Prostate gland (tissue), 2 donors: ENCODE measurements around the gene CCDC12. TPM values are rescaled to one million over a fixed set of nuclear protein-coding genes. Genes with fewer than 3 reads are reported as not detected.

Source experiments
- DNase-seq: peaks from one replicate; pipeline ENCODE4 v3.0.0-alpha.2; 2019; ENCODE audit warnings: low spot score
- H3K27ac ChIP-seq, 2 donors: fragments of 200-600 bp; sonication (generic); 2 replicates each; pipeline ENCODE4 v1.5.1; 2017 to 2019
- H3K27me3 ChIP-seq: fragments of 200-600 bp; sonication (generic); replicated peaks from 2 replicates; pipeline ENCODE4 v1.5.1; 2019; ENCODE audit not compliant: insufficient read depth
- H3K36me3 ChIP-seq, 2 donors: fragments of 200-600 bp; sonication (generic); 1 replicate in 1 of 2; 2 replicates in 1 of 2; pipeline versions ENCODE4 v1.5.1 to v1.8.1; 2017 to 2019
- H3K4me1 ChIP-seq: fragments of 200-600 bp; sonication (generic); replicated peaks from 2 replicates; pipeline ENCODE4 v1.5.1; 2019
- H3K4me3 ChIP-seq, 2 donors: fragments of 200-600 bp; sonication (generic); 2 replicates each; pipeline ENCODE4 v1.5.1; 2017 to 2019
- H3K9me3 ChIP-seq: fragments of 200-600 bp; sonication (generic); 2 replicates; pipeline ENCODE4 v1.5.1; 2017
- POLR2A ChIP-seq: fragments of 450-650 bp; IDR thresholded peaks from one replicate; pipeline ENCODE4 v1.6.1; 2016; ENCODE audit warnings: antibody characterized with exemption, mild to moderate bottlenecking
- POLR2AphosphoS5 ChIP-seq: sonication (generic); formaldehyde crosslinking; IDR thresholded peaks from one replicate; pipeline ENCODE4 v1.6.1; 2017; ENCODE audit warnings: antibody characterized with exemption
- WGBS: methylation state at CpG from one replicate; pipeline ENCODE4 v1.1.5; 2018; 5-methylcytosine and 5-hydroxymethylcytosine counted together
- intact Hi-C: fragments of 100-400 bp; cut with DNase I; formaldehyde crosslinking; loops from one replicate; pipeline ENCODE4 v1.14.2; 2022
- total RNA-seq, 2 donors: library from RNA; depleted of rRNA; stranded (reverse); fragments of >200 nt; gene quantifications; one replicate each; pipeline ENCODE4 v1.1.0, GENCODE V29; 2016
- TF ChIP-seq, protein P1 (sequence below), 4 experiments: fragments of 200-600 bp in 2 of 4; fragments of 450-650 bp in 2 of 4; sonication (generic) in 2 of 4; IDR thresholded peaks; 1 replicate in 3 of 4; 2 replicates in 1 of 4; pipeline ENCODE4 v1.5.1; 2016 to 2019; ENCODE audit warnings: antibody characterized with exemption in 4 of 4, mild to moderate bottlenecking in 2 of 4, moderate library complexity in 2 of 4

Gene CCDC12
- total RNA-seq, 2 donors from 2014 or later: 34.6 to 78.7 TPM

DNA sequence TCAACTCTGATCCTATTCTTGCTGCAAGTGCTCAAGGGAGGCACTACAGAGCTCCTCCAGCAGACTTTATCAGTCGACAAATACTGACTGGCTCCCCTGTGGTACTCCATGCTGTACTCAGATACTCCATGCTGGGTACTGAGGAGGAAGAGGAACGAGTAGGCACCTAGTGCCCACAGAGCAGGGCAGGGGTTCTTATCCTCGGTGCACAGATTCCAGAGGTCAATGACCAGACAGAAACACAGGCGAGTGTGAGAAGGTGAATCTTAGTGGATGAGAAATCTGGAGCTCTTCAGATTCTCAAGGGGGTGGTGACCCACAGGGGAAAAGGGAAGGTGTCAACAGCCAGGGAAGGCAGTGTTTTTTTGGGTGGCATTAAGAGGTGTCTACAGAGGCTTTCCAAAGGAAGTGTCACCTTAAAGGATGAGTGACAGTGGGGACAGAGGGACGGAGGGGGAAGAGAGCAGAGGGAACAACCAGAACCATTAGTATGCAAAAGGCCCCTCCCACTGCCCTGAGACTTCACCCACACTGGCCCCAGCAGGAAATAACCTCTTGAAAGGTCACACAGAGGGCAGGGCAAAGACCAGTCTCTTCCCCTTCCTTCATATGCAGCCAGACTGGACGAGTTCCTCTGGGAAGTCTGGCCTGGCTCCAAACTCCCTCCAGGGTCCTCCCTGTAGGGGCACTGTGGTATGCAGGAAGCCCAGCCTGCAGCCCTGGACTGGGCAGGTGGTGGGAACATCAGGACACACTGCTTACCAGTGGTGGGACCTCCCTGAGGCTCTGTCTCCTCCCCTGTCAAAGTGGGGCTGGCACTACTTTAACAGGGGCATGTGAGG lies 27.5 kb downstream of the CCDC12 start:
- intact Hi-C loops: no loop called here
- Histone ChIP-seq H3K4me1 (peaks cover 25% of the 10 kb centered on the region), H3K27ac (peak overlapping the region; percentile 33 to 41), H3K9me3 (no peaks in the 10 kb centered on the region), H3K36me3 (no peaks in the 10 kb centered on the region), H3K4me3 (no peak overlapping the region), H3K27me3 (no peaks in the 10 kb centered on the region)
- TF ChIP-seq POLR2A: no peak
- 47% methylated on average over 6 of the region's 6 CpGs for WGBS
- DNase-seq: no peak

DNA sequence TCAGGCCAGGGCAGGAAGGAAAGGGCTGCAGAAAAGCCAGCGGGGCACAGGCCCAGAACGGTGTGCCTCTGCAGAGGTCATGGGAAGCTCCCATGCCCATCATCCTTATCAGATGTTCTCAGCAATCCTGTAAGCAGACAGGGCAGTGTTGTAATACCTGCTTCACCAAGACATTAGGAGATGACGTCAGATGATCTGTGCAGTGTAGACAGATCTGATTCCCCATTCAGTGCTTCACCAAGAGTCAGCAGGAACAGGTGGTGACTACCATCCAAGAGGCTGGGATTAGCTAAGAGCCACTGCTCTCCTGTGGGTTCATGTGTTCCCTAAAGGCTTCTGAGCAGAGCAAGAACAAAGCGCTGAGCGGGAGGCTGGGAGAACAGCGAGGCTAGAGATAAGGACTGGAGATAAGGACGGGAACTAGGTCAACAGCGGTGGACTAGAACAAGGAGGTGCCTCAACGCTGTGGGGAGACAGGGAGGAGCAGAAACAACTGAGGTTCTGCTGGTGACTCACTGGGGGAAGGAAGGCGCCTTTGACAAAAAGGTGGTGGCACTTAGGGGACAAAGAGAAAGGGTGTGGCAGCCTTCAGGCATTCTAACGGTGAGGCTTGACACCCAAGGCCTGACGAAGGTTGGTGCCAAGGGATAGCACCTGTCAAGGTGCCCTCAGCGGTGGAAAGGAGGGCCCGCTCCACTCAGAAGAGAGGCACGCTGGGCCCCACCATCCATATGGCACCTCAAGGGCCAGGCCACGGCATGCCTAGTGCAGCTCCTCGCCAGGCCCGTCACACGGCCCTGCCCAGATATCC lies 28.4 kb downstream of the CCDC12 start:
- H3K4me3 ChIP-seq: no peak overlapping the region
- peak; percentile 37 for DNase-seq
- WGBS: 30% methylated on average over 19 of the region's 19 CpGs
- H3K27ac ChIP-seq: peak overlapping the region; percentile 33 to 41
- TF ChIP-seq POLR2AphosphoS5: peak; percentile 40
- no peak for TF ChIP-seq POLR2A
- H3K9me3 ChIP-seq: no peaks in the 10 kb centered on the region
- intact Hi-C loops: no loop called here
- no peaks in the 10 kb centered on the region for H3K27me3 ChIP-seq
- H3K36me3 ChIP-seq: no peaks in the 10 kb centered on the region
- peaks cover 25% of the 10 kb centered on the region for H3K4me1 ChIP-seq

DNA sequence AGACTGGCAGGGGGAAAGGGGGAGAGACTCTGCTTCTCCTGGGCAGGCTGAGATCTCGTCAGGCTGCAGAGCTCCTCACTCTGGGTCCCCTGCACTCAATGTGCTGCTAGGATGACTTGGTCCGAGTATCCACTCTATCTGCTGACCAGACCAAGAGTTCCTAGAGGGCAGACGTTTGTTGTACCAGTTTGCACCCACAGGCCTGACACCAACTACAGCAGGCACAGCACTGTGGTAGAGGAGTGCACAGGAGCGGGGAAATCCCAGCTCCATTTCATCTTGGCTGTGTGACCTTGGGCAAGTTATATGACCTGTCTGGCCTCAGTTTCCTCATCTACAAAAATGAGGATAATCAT lies 29.0 kb downstream of the CCDC12 start:
- Histone ChIP-seq H3K27ac (peak overlapping the region; percentile 33 to 41), H3K27me3 (no peaks in the 10 kb centered on the region), H3K36me3 (no peaks in the 10 kb centered on the region), H3K4me1 (peaks cover 25% of the 10 kb centered on the region), H3K9me3 (no peaks in the 10 kb centered on the region), H3K4me3 (no peak overlapping the region)
- 57% methylated on average over 3 of the region's 4 CpGs for WGBS
- no peak for DNase-seq
- intact Hi-C loops: no loop called here
- TF ChIP-seq POLR2A (no peak), POLR2AphosphoS5 (no peak)
- TF ChIP-seq, protein P1, sequence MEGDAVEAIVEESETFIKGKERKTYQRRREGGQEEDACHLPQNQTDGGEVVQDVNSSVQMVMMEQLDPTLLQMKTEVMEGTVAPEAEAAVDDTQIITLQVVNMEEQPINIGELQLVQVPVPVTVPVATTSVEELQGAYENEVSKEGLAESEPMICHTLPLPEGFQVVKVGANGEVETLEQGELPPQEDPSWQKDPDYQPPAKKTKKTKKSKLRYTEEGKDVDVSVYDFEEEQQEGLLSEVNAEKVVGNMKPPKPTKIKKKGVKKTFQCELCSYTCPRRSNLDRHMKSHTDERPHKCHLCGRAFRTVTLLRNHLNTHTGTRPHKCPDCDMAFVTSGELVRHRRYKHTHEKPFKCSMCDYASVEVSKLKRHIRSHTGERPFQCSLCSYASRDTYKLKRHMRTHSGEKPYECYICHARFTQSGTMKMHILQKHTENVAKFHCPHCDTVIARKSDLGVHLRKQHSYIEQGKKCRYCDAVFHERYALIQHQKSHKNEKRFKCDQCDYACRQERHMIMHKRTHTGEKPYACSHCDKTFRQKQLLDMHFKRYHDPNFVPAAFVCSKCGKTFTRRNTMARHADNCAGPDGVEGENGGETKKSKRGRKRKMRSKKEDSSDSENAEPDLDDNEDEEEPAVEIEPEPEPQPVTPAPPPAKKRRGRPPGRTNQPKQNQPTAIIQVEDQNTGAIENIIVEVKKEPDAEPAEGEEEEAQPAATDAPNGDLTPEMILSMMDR (IDR thresholded peaks at IDR 0.05): no peak

DNA sequence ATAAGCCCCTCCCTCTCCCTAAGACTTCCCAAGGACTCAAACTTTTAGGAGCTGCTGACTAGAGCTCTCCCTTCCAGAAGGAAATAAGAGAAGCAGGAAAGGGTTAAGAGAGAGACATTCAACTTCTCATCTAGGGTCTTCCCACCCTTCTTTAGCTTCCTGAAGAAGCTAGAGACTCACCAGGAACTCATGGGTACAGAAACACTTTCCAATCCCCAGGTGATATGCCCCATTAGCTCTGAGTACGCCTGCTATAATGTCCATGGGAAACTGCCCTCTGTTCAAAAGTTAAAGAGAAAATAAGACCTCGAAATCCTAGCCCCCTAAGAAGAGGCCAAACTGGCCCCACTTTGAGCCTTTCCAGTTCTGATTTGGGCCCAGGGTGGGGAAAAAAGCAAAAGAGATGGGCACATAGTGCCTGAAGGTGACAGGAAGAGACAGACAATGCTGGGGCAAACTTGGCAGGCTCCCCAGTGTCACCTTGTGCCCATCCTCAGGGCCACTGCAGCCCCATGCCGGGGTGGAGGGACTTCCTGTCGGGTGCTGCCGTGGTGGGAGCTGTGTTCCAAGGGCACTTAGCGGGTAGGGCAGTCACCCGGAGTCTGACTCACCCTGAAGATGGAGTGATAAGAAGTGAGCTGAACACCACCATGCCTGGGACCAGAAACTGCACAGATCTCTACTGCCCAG lies 29.5 kb downstream of the CCDC12 start:
- intact Hi-C loops: no loop called here
- TF ChIP-seq, protein P1 (IDR thresholded peaks at IDR 0.05): no peak
- TF ChIP-seq POLR2AphosphoS5 (no peak), POLR2A (no peak)
- Histone ChIP-seq H3K27me3 (no peaks in the 10 kb centered on the region), H3K4me3 (no peak overlapping the region), H3K9me3 (no peaks in the 10 kb centered on the region), H3K36me3 (no peaks in the 10 kb centered on the region), H3K27ac (peak overlapping the region; percentile 33 to 41), H3K4me1 (peaks cover 25% of the 10 kb centered on the region)
- no peak for DNase-seq
- 32% methylated on average over 7 of the region's 7 CpGs for WGBS

- peak; percentile 30 for TF ChIP-seq POLR2A
- TF ChIP-seq, protein P1 (IDR thresholded peaks at IDR 0.05): no peak
- H3K4me1 ChIP-seq: peaks cover 25% of the 10 kb centered on the region
- intact Hi-C loops: no loop called here
- H3K36me3 ChIP-seq: no peaks in the 10 kb centered on the region
- no peak overlapping the region for H3K27ac ChIP-seq
- WGBS: 60% methylated on average over 6 of the region's 6 CpGs
- H3K9me3 ChIP-seq: no peaks in the 10 kb centered on the region
- no peaks in the 10 kb centered on the region for H3K27me3 ChIP-seq
- no peak overlapping the region for H3K4me3 ChIP-seq
- DNase-seq: no peak
Measured at GRCh38 chr3:46946416-46946815, 30.1 kb downstream of the CCDC12 start.
